HG03064 (cell line): ENCODE measurements around the gene ERI3.

Source experiments
- ATAC-seq: cut with Tn5 transposase; IDR thresholded peaks from one replicate; pipeline ENCODE4 v1.9.1; 2021; ENCODE audit warnings: low read depth; ENCODE audit not compliant: unreplicated experiment

ERI3 gene

GRCh38 chr1:44354840-44355581 is at the start of gene ERI3:
TSS of gene ERI3 (minus strand) at chr1:44355257. CDS start at chr1:44355026, 231 bp downstream.
- peak; percentile 95 for ATAC-seq

- no peak for ATAC-seq
Measured at GRCh38 chr1:44401256-44402228, 46.5 kb upstream of the ERI3 start.

- no peak for ATAC-seq
Measured at GRCh38 chr1:44390277-44390676, 35.2 kb upstream of the ERI3 start.

- no peak for ATAC-seq
Measured at GRCh38 chr1:44389437-44389836, 34.4 kb upstream of the ERI3 start.

GRCh38 chr1:44388551-44388950 is 33.5 kb upstream of the ERI3 start:
- ATAC-seq: no peak

- no peak for ATAC-seq
Measured at GRCh38 chr1:44380666-44381177, 25.7 kb upstream of the ERI3 start.

- ATAC-seq: no peak
Measured at GRCh38 chr1:44377925-44378784, 23.1 kb upstream of the ERI3 start.

GRCh38 chr1:44375547-44375946 is 20.5 kb upstream of the ERI3 start:
- ATAC-seq: no peak

- ATAC-seq: no peak
Measured at GRCh38 chr1:44371206-44371605, 16.1 kb upstream of the ERI3 start.

- ATAC-seq: no peak
Measured at GRCh38 chr1:44368471-44369151, 13.6 kb upstream of the ERI3 start.

- ATAC-seq: no peak
Measured at GRCh38 chr1:44367944-44368343, 12.9 kb upstream of the ERI3 start.

GRCh38 chr1:44366371-44366975 is 11.4 kb upstream of the ERI3 start:
- ATAC-seq: no peak

GRCh38 chr1:44361478-44361877 is 6.4 kb upstream of the ERI3 start:
- ATAC-seq: no peak

- ATAC-seq: no peak
Measured at GRCh38 chr1:44359234-44359935, 4.3 kb upstream of the ERI3 start.

- ATAC-seq: no peak
Measured at GRCh38 chr1:44357710-44358109, 2.7 kb upstream of the ERI3 start.

GRCh38 chr1:44355582-44356305 is 687 bp upstream of the ERI3 start:
- no peak for ATAC-seq

GRCh38 chr1:44354268-44354839 is 703 bp downstream of the ERI3 start:
- ATAC-seq: no peak

- ATAC-seq: no peak
Measured at GRCh38 chr1:44353604-44354003, 1.5 kb downstream of the ERI3 start.
